Activated CD8-positive, alpha-beta memory T cell treated with anti-CD3 and anti-CD28 coated beads, Interleukin-2, amount 50 U/mL, for 24 hours (primary cell): ENCODE data around the gene GADD45A.

ENCODE experiments used
- DNase-seq: peaks from one replicate; pipeline ENCODE4 v3.0.0-alpha.2; 2020; ENCODE audit errors: extremely low read depth

GADD45A gene

DNA sequence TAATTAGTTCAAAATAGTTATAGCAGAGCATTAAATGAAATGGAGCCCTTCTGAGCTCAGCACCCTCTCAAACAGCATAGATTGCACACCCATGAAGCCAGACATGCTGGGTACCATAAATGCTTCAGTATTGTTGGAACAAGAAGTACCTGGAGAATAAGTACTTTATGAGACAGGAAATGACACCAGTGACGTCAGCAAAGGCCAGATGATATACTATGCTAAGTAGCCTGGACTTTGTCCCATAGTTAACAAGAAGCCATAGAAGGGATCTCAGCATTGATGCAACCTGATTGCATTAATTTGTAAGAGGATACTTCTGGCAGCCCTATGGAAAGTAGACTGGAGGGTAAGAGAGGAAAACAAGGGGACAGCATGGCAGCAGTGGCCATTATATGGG is 16.3 kb upstream of the GADD45A start:
- no peak for DNase-seq

- no peak for DNase-seq
These were observed 12.7 kb upstream of the GADD45A start for GRCh38 chr1:67672260-67672803.

DNA sequence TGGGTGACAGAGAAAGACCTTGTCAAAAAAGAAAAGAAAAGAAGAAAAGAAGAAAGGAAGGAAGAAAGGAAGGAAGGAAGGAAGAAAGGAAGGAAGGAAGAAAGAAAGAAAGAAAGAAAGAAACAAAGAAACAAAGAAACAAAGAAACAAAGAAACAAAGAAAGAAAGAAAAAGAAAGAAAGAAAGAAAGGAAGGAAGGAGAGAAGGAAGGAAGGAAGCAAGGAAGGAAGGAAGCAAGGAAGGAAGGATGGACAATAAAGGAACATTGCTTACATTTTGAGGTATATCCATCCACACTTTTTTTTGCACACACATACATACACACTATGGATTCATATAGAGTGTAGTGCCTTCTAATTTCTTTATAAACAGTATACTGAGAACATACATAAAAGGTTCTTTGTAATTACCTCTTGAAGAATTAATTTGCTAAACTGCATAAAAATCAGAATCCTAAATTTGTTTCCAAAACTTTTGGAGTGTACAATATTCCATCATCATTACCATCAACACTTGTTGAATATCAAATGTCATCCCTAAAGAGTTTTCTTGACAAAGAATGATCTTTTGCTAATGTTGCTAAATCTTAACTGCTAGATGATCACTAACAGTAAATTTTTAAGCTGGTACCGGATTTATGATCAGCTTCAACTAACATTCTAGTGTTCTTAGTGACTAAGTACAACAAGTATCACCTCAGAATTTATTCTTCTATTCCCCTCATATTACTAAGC is 11.4 kb upstream of the GADD45A start:
- no peak for DNase-seq

- no peak for DNase-seq
These were observed 10.6 kb upstream of the GADD45A start for GRCh38 chr1:67674260-67675011.

GRCh38 chr1:67675800-67676199 is 9.2 kb upstream of the GADD45A start:
- no peak for DNase-seq

DNA sequence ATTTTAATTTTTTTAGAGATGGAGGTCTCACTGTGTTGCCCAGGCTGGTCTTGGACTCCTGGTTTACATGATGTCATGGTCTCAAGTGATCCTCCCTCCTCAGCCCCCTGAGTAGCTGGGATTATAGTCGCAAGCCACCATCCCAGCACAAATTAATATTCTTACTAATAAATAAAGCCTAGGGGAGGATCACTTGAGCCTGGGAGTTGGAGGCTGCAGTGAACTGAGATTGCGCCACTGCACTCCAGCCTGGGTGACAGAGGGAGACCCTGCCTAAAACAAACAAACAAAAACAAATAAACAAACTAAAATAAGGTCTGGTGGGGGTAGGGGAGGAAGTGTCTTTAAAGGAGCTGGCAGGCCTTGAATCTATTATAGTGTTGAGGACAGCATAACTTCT is 8.7 kb upstream of the GADD45A start:
- no peak for DNase-seq

DNA sequence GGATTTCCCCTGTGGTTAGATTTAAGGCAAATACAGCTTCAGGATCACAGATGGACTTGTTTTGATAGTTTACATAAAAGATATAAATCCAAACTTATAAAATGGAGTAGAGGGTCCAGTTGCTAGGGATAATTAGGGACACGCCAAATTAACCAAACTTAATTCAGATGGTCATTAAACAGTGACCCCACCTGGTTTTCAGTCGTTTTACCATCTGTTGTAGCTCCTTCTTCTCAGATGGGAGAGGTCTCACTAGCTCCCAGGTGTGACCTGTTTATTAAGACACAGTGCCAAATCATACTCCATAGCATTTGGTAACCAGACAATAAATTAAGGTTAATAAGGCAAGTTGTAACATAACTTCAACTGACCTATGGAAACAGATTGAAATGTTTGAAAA is 8.1 kb upstream of the GADD45A start:
- no peak for DNase-seq

- DNase-seq, result no peak
These were observed 7.6 kb upstream of the GADD45A start for GRCh38 chr1:67677408-67677807.

DNA sequence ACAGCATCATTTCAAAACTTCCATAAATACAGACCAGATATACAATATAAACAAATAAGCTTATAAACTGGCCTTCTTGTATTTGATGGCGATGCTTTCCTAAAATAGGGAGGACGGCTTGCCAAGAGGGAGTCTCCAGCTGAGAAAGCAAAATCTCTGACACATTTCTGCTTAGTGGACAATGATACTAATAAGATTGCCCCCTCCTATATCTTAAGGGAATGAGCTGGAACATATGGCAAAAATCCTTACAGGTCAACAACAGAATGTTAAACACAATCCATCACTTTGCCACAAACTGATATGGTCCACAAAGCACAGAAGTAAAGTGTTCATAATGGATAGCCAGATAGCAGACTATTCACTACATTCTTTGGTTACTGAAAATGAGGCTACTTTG is 7.1 kb upstream of the GADD45A start:
- no peak for DNase-seq

GRCh38 chr1:67679691-67680090 is 5.3 kb upstream of the GADD45A start:
- DNase-seq, result no peak

GRCh38 chr1:67680486-67680885 is 4.5 kb upstream of the GADD45A start:
- no peak for DNase-seq

DNA sequence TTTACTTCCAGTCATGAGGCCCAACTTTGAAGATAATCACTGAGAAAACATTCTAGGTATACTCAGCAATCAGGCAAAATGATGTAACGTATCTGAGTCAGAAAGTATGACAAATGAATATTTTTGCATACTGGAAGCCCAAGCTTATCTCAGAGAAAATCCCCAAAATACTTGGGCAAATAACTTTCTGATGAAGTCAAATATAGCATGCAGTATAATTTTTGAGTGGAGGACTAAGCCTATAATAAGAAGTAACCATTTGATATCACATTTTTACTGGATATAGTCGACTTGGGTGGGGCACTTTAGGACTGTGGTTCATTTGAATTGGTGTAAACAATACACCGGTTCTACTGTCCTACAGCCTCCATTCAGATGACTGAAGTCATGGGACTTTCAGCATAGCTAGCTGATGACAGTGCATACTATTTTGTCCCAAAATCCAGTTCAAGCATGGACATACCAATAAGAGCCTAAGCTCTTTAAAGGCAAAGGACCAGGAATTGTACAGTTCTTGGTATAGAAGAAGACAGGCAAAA is 2.3 kb upstream of the GADD45A start:
- no peak for DNase-seq

DNA sequence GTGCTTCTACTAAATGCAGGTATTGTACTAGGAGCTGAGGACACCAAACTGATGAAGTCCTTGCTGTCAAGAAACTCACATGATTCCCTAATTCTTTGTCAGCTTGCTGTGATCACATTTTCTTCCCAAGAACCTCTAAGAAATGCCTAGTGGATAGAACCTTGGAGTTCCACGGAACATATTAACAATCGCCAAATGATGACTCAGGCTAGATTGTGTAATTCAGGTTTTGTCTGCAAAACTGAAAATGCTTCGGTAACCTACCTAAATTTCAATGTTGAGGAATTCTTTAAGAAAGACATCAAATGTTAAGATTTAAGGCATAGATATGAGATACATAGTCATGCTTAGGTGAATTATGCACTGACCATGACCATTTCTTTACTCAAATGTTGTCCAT is 1.7 kb upstream of the GADD45A start:
- DNase-seq, result no peak

DNA sequence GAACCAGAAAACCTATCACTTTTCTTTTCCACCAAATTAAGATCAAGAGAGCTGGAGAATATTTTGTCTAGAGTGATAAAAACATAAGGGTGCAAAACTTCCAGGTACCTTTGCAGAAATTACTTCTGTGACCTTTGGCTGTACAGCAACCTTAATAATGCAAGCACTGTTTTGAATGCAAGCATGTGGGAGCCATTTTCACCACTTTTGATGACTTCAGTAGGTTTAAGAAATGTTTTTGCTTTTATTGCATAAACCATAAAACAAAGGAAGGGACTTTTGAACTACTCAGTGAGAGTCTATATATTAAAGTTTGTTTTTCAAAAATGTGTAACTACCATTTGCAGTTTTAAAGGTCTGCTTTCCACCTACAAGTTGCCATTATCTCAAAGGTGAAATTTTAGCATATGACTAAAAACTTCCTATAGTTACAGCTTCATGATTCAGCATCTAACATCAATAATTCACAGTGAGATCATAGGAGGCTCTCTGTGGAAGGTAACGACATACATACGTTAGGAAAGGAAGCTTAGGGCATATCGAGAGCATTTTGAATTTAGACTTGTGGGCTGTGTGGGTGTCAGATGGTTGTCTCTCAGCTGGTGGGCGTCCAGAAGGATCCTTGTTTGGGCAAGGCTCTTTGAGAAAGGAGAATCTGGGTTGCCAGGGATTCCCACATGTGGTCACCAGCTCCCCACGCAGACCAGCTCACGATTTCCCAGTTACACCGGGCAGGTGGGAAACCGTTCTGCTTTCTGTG is 1.1 kb upstream of the GADD45A start:
- DNase-seq, result no peak

DNA sequence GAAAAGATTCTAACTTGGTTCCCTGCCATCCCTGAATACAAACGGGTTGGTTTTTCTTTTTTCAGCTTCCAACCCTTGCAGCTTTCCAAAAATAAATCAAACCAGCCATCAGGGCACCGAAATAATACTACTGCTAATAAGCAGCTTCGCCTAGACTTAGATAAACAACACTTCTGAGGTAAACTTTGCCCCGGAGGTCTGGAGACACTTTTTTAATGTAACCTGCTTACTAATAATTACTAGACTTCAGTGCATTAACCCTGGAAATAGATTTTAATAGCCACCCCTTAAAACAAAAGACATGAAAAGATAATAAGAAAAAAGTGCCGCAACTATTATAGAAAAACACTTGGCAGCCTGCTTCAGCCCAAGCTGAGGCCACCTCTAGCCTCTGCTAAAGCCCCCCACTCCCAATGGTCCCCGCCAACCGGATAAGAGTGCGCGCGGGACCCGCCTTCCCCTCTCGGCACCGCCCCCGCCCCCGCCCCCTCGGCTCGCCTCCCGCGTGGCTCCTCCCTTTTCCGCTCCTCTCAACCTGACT is 405 bp upstream of the GADD45A start:
- DNase-seq, result no peak

- DNase-seq, result peak; percentile 12
These were observed 711 bp downstream of the GADD45A start for GRCh38 chr1:67685558-67686266.

DNA sequence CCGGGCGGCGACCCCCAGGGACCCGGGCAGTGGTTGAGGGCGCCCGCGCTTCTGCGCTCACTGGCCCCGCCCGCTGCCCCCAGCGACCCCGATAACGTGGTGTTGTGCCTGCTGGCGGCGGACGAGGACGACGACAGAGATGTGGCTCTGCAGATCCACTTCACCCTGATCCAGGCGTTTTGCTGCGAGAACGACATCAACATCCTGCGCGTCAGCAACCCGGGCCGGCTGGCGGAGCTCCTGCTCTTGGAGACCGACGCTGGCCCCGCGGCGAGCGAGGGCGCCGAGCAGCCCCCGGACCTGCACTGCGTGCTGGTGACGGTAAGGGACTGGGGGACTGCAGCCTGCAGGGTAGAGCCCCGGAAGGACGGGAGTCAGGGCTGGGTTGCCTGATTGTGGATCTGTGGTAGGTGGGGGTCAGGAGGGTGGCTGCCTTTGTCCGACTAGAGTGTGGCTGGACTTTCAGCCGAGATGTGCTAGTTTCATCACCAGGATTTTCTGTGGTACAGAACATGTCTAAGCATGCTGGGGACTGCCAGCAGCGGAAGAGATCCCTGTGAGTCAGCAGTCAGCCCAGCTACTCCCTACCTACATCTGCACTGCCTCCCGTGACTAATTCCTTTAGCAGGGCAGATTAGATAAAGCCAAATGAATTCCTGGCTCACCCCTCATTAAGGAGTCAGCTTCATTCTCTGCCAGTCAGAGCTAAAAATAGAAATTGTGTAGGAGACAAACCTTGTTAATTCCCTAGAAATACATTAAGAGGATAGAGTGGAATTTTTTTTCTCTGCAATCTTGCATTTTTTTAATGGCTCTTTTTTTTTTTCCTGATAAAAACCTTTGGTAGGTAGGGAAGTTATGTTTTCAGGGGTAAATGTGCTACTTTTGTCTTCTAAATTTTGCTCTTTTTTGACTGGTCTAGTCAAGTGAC is 1.5 kb downstream of the GADD45A start:
- no peak for DNase-seq

GRCh38 chr1:67687198-67687545 is 2.2 kb downstream of the GADD45A start:
- DNase-seq, result no peak

GRCh38 chr1:67687649-67688048 is 2.6 kb downstream of the GADD45A start:
- DNase-seq, result no peak

- DNase-seq, result no peak
These were observed 3.7 kb downstream of the GADD45A start for GRCh38 chr1:67688526-67689219.
